Bronchial epithelial cell (primary cell): Measurements from ENCODE around the gene REXO4. TPM values are rescaled to one million over a fixed set of nuclear protein-coding genes. Genes with fewer than 3 reads are reported as not detected.
A peak's percentile ranks its signal among the peaks of the same experiment; 100 is the strongest.

Source experiments
- DNase-seq: peaks from one replicate; pipeline ENCODE4 v3.0.0-alpha.2; 2010; ENCODE audit warnings: low read depth
- FAIRE-seq: peaks from 2 replicates; lab custom pipeline; 2011; peaks lifted over from hg19 to GRCh38; lab: Jason Lieb, UNC
- H3K27me3 ChIP-seq: 2 replicates; pipeline ENCODE4 v1.5.1; 2011; ENCODE audit warnings: low read length; ENCODE audit not compliant: control insufficient read depth, insufficient read depth
- H3K36me3 ChIP-seq: 2 replicates; pipeline ENCODE4 v1.5.1; 2011; ENCODE audit warnings: low read length; ENCODE audit not compliant: control insufficient read depth, insufficient read depth
- H3K4me3 ChIP-seq: 2 replicates; pipeline ENCODE4 v1.5.1; 2011; ENCODE audit warnings: mild to moderate bottlenecking, low read depth, low read length, control low read depth
- CTCF ChIP-seq: IDR thresholded peaks from 2 replicates; pipeline ENCODE4 v1.5.1; 2011; ENCODE audit warnings: mild to moderate bottlenecking, moderate library complexity, low read length, control low read depth, inconsistent platforms; ENCODE audit not compliant: insufficient read depth, severe bottlenecking
- total RNA-seq: library from RNA; depleted of rRNA; stranded (reverse); fragments of >200 nt; gene quantifications from 2 replicates; pipeline ENCODE4 v1.2.1, GENCODE V29; 2014

Gene REXO4
- total RNA-seq, 1 donor from 2014 or later, result 15.5 TPM

DNA sequence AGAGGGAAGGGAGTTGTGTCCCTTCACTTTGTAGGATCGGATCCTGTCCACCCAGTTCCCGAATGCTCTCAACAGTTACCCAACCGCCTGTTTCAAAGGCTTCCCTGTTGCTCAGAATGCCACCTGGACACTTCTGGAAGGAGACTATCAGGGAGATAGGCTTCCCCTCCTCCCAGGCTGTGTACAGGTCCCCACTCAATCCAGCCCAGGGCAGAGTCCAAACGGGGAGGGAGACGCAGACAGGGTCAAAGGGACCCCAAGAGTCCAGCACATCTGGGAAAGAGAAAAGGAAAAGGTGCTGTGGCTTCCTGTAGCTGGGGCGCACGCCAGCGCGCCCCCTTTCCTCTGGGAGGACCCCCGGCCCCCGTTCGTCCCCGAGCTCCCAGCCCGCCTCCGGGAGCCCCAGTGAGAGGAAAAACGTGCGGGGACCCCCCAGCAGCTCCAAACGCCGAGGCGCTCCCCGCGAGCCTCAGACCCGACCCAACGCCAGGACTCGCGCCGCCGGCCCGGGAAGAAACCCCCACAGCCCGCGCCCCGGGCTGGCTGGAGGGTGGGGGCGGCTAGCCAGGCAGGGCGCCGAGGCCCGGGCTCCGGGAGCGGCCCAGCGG is 42.6 kb downstream of the REXO4 start:
- no peak for TF ChIP-seq CTCF
- FAIRE-seq (no peak), DNase-seq (peak; percentile 44)
- peaks cover 10% of the 10 kb centered on the region for H3K36me3 ChIP-seq
- H3K27me3 ChIP-seq, result no peaks in the 10 kb centered on the region
- H3K4me3 ChIP-seq, result peak overlapping the region; percentile 66

- H3K4me3 ChIP-seq, result peak overlapping the region; percentile 66
- H3K27me3 ChIP-seq, result no peaks in the 10 kb centered on the region
- TF ChIP-seq CTCF, result no peak
- peaks cover 12% of the 10 kb centered on the region for H3K36me3 ChIP-seq
- DNase-seq (peak; percentile 44), FAIRE-seq (no peak)
Observed at GRCh38 chr9:133374612-133375115, 43.1 kb downstream of the REXO4 start.

DNA sequence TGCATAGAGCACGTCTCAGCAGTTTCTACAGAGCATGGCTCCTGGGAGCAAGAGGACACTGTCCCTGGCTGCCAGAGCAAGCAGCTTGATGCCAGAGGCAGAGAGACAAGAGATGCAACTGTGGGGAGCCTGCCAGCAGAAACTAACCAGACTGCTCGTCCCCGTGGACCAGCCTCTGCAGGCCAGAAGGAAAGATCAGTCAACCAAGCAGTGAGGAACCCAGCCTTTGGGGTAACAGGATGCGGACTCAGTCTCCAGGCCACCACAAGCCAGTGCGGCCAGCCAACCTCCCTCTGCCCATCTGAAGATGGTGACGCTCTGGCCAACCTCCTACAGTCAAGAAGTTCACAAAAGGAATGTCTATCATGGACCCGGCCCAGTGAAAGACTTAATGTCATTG is 45.7 kb downstream of the REXO4 start:
- peaks cover 20% of the 10 kb centered on the region for H3K36me3 ChIP-seq
- no peak for DNase-seq
- H3K27me3 ChIP-seq, result no peaks in the 10 kb centered on the region
- no peak overlapping the region for H3K4me3 ChIP-seq
- TF ChIP-seq CTCF, result no peak
- no peak for FAIRE-seq

GRCh38 chr9:133371261-133371711 is 46.5 kb downstream of the REXO4 start:
- DNase-seq (no peak), FAIRE-seq (no peak)
- H3K27me3 ChIP-seq, result no peaks in the 10 kb centered on the region
- H3K4me3 ChIP-seq, result no peak overlapping the region
- peaks cover 26% of the 10 kb centered on the region for H3K36me3 ChIP-seq
- no peak for TF ChIP-seq CTCF

DNA sequence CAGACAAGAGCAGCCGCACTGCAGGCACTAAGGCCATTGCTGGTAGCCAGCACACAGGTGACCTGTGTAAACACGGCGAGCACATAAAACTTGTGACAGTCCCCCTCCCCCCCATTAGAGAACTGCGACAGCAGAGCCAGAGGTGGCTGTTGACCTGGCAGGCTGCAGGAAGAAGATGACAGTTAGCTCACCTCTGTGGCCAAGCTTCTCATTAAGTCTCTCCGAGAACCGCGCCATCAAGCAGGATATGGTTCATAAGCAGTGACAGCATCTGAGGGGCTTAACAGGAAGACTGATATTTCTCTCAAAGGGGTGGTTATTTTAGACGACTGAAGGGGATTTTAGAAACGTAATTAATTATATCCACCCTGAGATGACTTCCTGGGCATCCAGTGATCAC is 47.1 kb downstream of the REXO4 start:
- H3K36me3 ChIP-seq, result peaks cover 27% of the 10 kb centered on the region
- no peak for FAIRE-seq
- H3K4me3 ChIP-seq, result no peak overlapping the region
- H3K27me3 ChIP-seq, result no peaks in the 10 kb centered on the region
- no peak for DNase-seq
- no peak for TF ChIP-seq CTCF

DNA sequence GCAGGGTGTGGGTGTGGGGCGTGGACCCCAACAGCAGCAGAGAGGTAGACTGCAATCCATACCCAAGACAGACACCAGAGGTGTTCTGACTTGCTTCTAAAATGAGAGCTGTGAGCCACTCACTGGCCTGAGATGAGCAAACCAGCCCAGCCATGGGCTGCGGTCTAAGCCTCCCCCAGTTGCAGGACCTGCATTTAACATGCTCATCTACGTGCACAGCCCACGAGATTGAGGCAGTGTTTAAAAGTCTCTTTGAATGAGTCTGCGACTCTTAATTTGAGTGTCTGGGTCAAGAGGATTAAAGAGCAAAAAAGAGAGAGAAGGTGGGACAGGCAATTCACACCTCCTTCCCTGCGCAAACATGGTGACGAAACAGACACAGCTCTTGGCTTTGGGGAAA is 47.9 kb downstream of the REXO4 start:
- TF ChIP-seq CTCF, result no peak
- no peak for FAIRE-seq
- Histone ChIP-seq H3K27me3 (no peaks in the 10 kb centered on the region), H3K4me3 (no peak overlapping the region), H3K36me3 (peaks cover 27% of the 10 kb centered on the region)
- no peak for DNase-seq
